Bronchial epithelial cell (primary cell): ENCODE measurements around the gene TTC9. TPM values are rescaled to one million over a fixed set of nuclear protein-coding genes. Genes with fewer than 3 reads are reported as not detected.
A peak's percentile ranks its signal among the peaks of the same experiment; 100 is the strongest.

Source experiments
- DNase-seq: peaks from one replicate; pipeline ENCODE4 v3.0.0-alpha.2; 2010; ENCODE audit warnings: low read depth
- FAIRE-seq: peaks from 2 replicates; lab custom pipeline; 2011; peaks lifted over from hg19 to GRCh38; lab: Jason Lieb, UNC
- H3K27me3 ChIP-seq: 2 replicates; pipeline ENCODE4 v1.5.1; 2011; ENCODE audit warnings: low read length; ENCODE audit not compliant: control insufficient read depth, insufficient read depth
- H3K36me3 ChIP-seq: 2 replicates; pipeline ENCODE4 v1.5.1; 2011; ENCODE audit warnings: low read length; ENCODE audit not compliant: control insufficient read depth, insufficient read depth
- H3K4me3 ChIP-seq: 2 replicates; pipeline ENCODE4 v1.5.1; 2011; ENCODE audit warnings: mild to moderate bottlenecking, low read depth, low read length, control low read depth
- CTCF ChIP-seq: IDR thresholded peaks from 2 replicates; pipeline ENCODE4 v1.5.1; 2011; ENCODE audit warnings: mild to moderate bottlenecking, moderate library complexity, low read length, control low read depth, inconsistent platforms; ENCODE audit not compliant: insufficient read depth, severe bottlenecking
- total RNA-seq: library from RNA; depleted of rRNA; stranded (reverse); fragments of >200 nt; gene quantifications from 2 replicates; pipeline ENCODE4 v1.2.1, GENCODE V29; 2014

The TTC9 gene
- total RNA-seq, 1 donor from 2014 or later: 5.3 TPM

- peak; percentile 67 for DNase-seq
- no peak for TF ChIP-seq CTCF
- no peak overlapping the region for H3K4me3 ChIP-seq
- H3K36me3 ChIP-seq: no peaks in the 10 kb centered on the region
- no peaks in the 10 kb centered on the region for H3K27me3 ChIP-seq
- no peak for FAIRE-seq
Measured at GRCh38 chr14:70685474-70686197, 43.9 kb downstream of the TTC9 start.

- no peak overlapping the region for H3K4me3 ChIP-seq
- H3K27me3 ChIP-seq: no peaks in the 10 kb centered on the region
- DNase-seq (no peak), FAIRE-seq (peak; percentile 50)
- TF ChIP-seq CTCF: no peak
- no peaks in the 10 kb centered on the region for H3K36me3 ChIP-seq
Measured at GRCh38 chr14:70692210-70692609, 50.5 kb downstream of the TTC9 start.

GRCh38 chr14:70696026-70696425 is 54.3 kb downstream of the TTC9 start:
- Histone ChIP-seq H3K4me3 (no peak overlapping the region), H3K27me3 (no peaks in the 10 kb centered on the region), H3K36me3 (no peaks in the 10 kb centered on the region)
- DNase-seq (no peak), FAIRE-seq (no peak)
- TF ChIP-seq CTCF: no peak

- H3K27me3 ChIP-seq: no peaks in the 10 kb centered on the region
- DNase-seq (peak; percentile 74), FAIRE-seq (no peak)
- H3K36me3 ChIP-seq: no peaks in the 10 kb centered on the region
- no peak for TF ChIP-seq CTCF
- H3K4me3 ChIP-seq: no peak overlapping the region
Measured at GRCh38 chr14:70697701-70698100, 56.0 kb downstream of the TTC9 start.

- no peaks in the 10 kb centered on the region for H3K36me3 ChIP-seq
- peak; percentile 62 for FAIRE-seq
- no peak for TF ChIP-seq CTCF
- H3K4me3 ChIP-seq: no peak overlapping the region
- H3K27me3 ChIP-seq: no peaks in the 10 kb centered on the region
- peak; percentile 76 for DNase-seq
Measured at GRCh38 chr14:70698288-70698687, 56.6 kb downstream of the TTC9 start.

GRCh38 chr14:70699646-70700045 is 57.9 kb downstream of the TTC9 start:
- no peak for TF ChIP-seq CTCF
- no peak overlapping the region for H3K4me3 ChIP-seq
- DNase-seq: no peak
- no peaks in the 10 kb centered on the region for H3K36me3 ChIP-seq
- FAIRE-seq: no peak
- H3K27me3 ChIP-seq: no peaks in the 10 kb centered on the region
